ENCODE data around the gene PRKAA1. TPM values are rescaled to one million over a fixed set of nuclear protein-coding genes. Genes with fewer than 3 reads are reported as not detected.

The PRKAA1 gene
- total and polyA plus RNA-seq, 2 donors (not counting 1 experiment from before 2014, with no cell fraction given), result 39.9 to 107 TPM

- Histone ChIP-seq H3K79me2 (ENCODE audit: control insufficient read depth, insufficient read depth, low read length) (no peaks in the 10 kb centered on the region), H3K27me3 (replicated peaks in 1 of 4; ENCODE audit: control extremely low read depth in 1 of 4, control insufficient read depth in 3 of 4, insufficient read depth in 4 of 4, low read length in 3 of 4) (no peaks in the 10 kb centered on the region), H3K36me3 (replicated peaks in 1 of 2; ENCODE audit: control extremely low read depth in 1 of 2, control insufficient read depth in 1 of 2, extremely low read depth in 1 of 2, insufficient read depth in 2 of 2, low read length in 1 of 2) (peaks cover 27 to 61% of the 10 kb centered on the region in 2 experiments), H3K4me1 (ENCODE audit: control insufficient read depth in 2 of 2, insufficient read depth in 2 of 2, low read length in 2 of 2) (peaks cover 2 to 3% of the 10 kb centered on the region in 2 donors), H2AFZ (ENCODE audit: insufficient read depth, low read depth, low read length, poor library complexity, severe bottlenecking) (no peak overlapping the region), H3K4me3 (ENCODE audit: control extremely low read depth in 1 of 5, extremely low read depth in 1 of 5, insufficient read depth in 1 of 5, low read depth in 2 of 5, low read length in 4 of 5) (no peak overlapping the region), H3K27ac (ENCODE audit: low read length in 2 of 2) (no peak overlapping the region), H3K9me3 (ENCODE audit: control extremely low read depth in 1 of 3, control insufficient read depth in 2 of 3, insufficient read depth in 1 of 3, low read length in 2 of 3) (no peaks in the 10 kb centered on the region), H3K9ac (ENCODE audit: low read length) (no peak overlapping the region), H4K20me1 (ENCODE audit: control insufficient read depth, insufficient read depth, low read length, poor library complexity, severe bottlenecking) (peaks cover 32% of the 10 kb centered on the region), H3K4me2 (replicated peaks; ENCODE audit: low read depth, low read length, poor library complexity, severe bottlenecking) (no peak overlapping the region)
- no peak overlapping the region for H3K27ac Mint-ChIP-seq
- intact Hi-C loops (cut with micrococcal nuclease), result no loop called here
- peaks cover 18% of the 10 kb centered on the region for H3K4me1 Mint-ChIP-seq
- no peak for TF ChIP-seq CTCF (IDR thresholded peaks at IDR 0.05)
- TF ChIP-seq EZH2 (IDR thresholded peaks at IDR 0.05; ENCODE audit: borderline replicate concordance, insufficient read depth, low read depth, low read length, poor library complexity, severe bottlenecking), result no peak
- H3K27me3 Mint-ChIP-seq, result no peaks in the 10 kb centered on the region
- no peaks in the 10 kb centered on the region for H3K9me3 Mint-ChIP-seq (ENCODE audit: insufficient read depth)
- ChIA-PET POLR2A (no interaction called here), CTCF (no interaction called here)
- no peak for ATAC-seq (ENCODE audit: low read depth)
- H3K4me3 Mint-ChIP-seq, result no peak overlapping the region
- DNase-seq, result no peak
- WGBS (ENCODE audit: insufficient coverage), result no CpG with 5 or more reads among the region's 3 CpGs
Measured at GRCh38 chr5:40828021-40828631, 30.0 kb upstream of the PRKAA1 start.

DNA sequence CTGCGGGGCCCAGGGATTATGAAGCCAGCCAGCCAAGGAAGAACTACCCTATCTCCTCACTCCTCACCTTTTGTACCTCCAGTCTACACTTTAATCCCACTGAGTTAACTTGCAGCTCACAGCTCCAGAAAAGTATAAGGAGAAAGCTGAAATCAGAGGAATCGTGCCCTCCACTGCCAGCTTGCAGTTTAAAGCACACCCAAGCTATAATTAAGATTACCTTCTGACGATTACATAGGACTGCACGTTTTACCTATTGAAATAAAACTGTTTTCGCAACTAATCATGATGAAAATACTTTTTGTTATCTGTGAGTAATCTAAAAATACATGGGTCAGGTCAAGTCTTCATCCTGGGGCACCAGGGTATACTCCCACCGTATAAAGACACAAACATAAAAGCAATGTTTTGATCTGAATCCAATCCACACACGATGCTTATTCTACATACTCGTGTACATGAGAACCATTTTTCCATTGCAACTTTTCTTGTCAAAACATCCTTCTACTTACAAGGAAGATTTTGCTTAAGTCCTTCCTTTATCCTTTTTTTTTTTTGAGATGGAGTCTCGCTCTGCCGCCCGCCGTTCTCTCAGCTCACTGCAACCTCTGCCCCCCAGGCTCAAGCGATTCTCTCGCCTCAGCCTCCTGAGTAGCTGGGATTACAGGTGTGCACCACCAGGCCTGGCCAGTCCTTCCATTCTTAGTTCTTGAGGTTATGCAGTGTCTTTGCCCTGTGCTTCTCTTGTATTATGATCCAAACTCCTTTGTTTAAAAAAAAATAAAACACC, 29.2 kb upstream of the PRKAA1 start:
- no peak for TF ChIP-seq CTCF (IDR thresholded peaks at IDR 0.05)
- TF ChIP-seq EZH2 (IDR thresholded peaks at IDR 0.05; ENCODE audit: borderline replicate concordance, insufficient read depth, low read depth, low read length, poor library complexity, severe bottlenecking), result no peak
- no peaks in the 10 kb centered on the region for H3K9me3 ChIP-seq (ENCODE audit: control extremely low read depth in 1 of 3, control insufficient read depth in 2 of 3, insufficient read depth in 1 of 3, low read length in 2 of 3)
- Mint-ChIP-seq H3K4me3 (no peak overlapping the region), H3K27ac (no peak overlapping the region), H3K4me1 (peaks cover 10% of the 10 kb centered on the region), H3K9me3 (ENCODE audit: insufficient read depth) (no peaks in the 10 kb centered on the region), H3K27me3 (no peaks in the 10 kb centered on the region)
- H3K27ac ChIP-seq (ENCODE audit: low read length in 2 of 2), result no peak overlapping the region
- H3K9ac ChIP-seq (ENCODE audit: low read length), result no peak overlapping the region
- H3K4me3 ChIP-seq (ENCODE audit: control extremely low read depth in 1 of 5, extremely low read depth in 1 of 5, insufficient read depth in 1 of 5, low read depth in 2 of 5, low read length in 4 of 5), result no peak overlapping the region
- WGBS (ENCODE audit: insufficient coverage), result 95% methylated on average over 11 of the region's 14 CpGs
- no peaks in the 10 kb centered on the region for H3K79me2 ChIP-seq (ENCODE audit: control insufficient read depth, insufficient read depth, low read length)
- POLR2A ChIA-PET, result no interaction called here
- no peak overlapping the region for H3K4me2 ChIP-seq (replicated peaks; ENCODE audit: low read depth, low read length, poor library complexity, severe bottlenecking)
- no peaks in the 10 kb centered on the region for H3K27me3 ChIP-seq (replicated peaks in 1 of 4; ENCODE audit: control extremely low read depth in 1 of 4, control insufficient read depth in 3 of 4, insufficient read depth in 4 of 4, low read length in 3 of 4)
- no peak for ATAC-seq (ENCODE audit: low read depth)
- intact Hi-C loops (cut with micrococcal nuclease), result no loop called here
- no peaks in the 10 kb centered on the region for H3K4me1 ChIP-seq (ENCODE audit: control insufficient read depth in 2 of 2, insufficient read depth in 2 of 2, low read length in 2 of 2)
- H2AFZ ChIP-seq (ENCODE audit: insufficient read depth, low read depth, low read length, poor library complexity, severe bottlenecking), result no peak overlapping the region
- H3K36me3 ChIP-seq (replicated peaks in 1 of 2; ENCODE audit: control extremely low read depth in 1 of 2, control insufficient read depth in 1 of 2, extremely low read depth in 1 of 2, insufficient read depth in 2 of 2, low read length in 1 of 2), result peaks cover 27 to 54% of the 10 kb centered on the region in 2 experiments
- no peak for DNase-seq
- CTCF ChIA-PET, result no interaction called here
- peaks cover 29% of the 10 kb centered on the region for H4K20me1 ChIP-seq (ENCODE audit: control insufficient read depth, insufficient read depth, low read length, poor library complexity, severe bottlenecking)
